IPS DF 6.9 (cell line): Measurements from ENCODE around the gene CFL2.

Experiments used
- DNase-seq: peaks from one replicate; pipeline ENCODE4 v3.0.0-alpha.2; 2013; ENCODE audit warnings: low read depth, low spot score
- H3K27ac ChIP-seq: one replicate; pipeline ENCODE4 v1.5.1; 2013; ENCODE audit warnings: low read length, control low read depth
- H3K27me3 ChIP-seq: 2 replicates; pipeline ENCODE4 v1.6.1; 2013; ENCODE audit warnings: mild to moderate bottlenecking, low read length; ENCODE audit not compliant: control insufficient read depth, insufficient read depth
- H3K36me3 ChIP-seq: 2 replicates; pipeline ENCODE4 v1.6.1; 2013; ENCODE audit warnings: low read length; ENCODE audit not compliant: control insufficient read depth, insufficient read depth
- H3K4me1 ChIP-seq: 2 replicates; pipeline ENCODE4 v1.6.1; 2013; ENCODE audit warnings: low read length; ENCODE audit not compliant: control insufficient read depth, insufficient read depth
- H3K4me3 ChIP-seq: 2 replicates; pipeline ENCODE4 v1.5.1; 2013; ENCODE audit warnings: mild to moderate bottlenecking, low read length
- H3K9me3 ChIP-seq: 2 replicates; pipeline ENCODE4 v1.6.1; 2013; ENCODE audit warnings: low read length, inconsistent platforms; ENCODE audit not compliant: control insufficient read depth, insufficient read depth
- WGBS: extraction: QIAGEN DNeasy Blood & Tissue Kit; methylation state at CpG from one replicate; pipeline ENCODE4 v1.1.7; 2013; ENCODE audit warnings: mixed read lengths, missing lambda C conversion rate; ENCODE audit not compliant: insufficient read length, insufficient coverage; 5-methylcytosine and 5-hydroxymethylcytosine counted together

Gene CFL2

DNA sequence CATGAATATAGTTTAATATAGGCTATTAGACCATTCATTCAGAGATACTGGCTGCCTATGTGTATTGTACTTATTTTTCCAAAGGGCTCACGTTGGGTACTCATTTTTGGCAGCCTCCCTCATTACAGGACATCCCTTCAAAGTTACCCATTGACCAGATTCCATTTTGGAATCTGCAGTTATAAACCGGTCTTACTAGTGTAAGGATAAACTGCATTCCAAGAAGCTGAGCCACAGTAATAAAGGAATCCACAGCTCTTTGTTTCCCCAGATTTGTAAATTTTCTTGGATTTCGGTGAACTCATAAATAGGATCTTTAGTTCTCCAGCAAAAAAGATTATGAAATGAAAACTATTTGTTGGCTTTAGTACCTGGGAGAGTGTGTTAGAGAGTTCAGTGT lies 18.9 kb upstream of the CFL2 start:
- Histone ChIP-seq H3K4me3 (no peak overlapping the region), H3K36me3 (no peaks in the 10 kb centered on the region), H3K4me1 (no peaks in the 10 kb centered on the region), H3K27me3 (no peaks in the 10 kb centered on the region), H3K9me3 (no peaks in the 10 kb centered on the region), H3K27ac (no peak overlapping the region)
- no CpG with 5 or more reads among the region's 3 CpGs for WGBS
- no peak for DNase-seq

DNA sequence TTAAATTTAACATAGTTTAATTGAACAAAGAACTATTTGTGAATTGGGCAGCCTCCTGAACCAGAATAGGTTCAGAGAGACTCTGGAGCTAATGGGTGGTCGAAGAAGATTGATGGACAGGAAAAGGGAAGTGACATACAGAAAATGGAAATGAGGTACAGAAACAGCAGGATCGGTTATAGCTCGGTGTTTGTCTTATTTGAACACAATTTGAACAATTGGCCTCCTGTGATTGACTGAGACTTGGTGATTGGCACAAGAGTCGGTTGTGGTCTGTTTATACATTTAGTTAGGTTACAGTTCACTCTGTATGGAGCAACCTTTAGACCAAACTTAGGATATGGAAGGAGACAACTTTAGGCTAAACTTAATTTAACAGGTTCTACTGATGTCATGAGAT lies 18.4 kb upstream of the CFL2 start:
- DNase-seq = no peak
- Histone ChIP-seq H3K4me1 (no peaks in the 10 kb centered on the region), H3K27ac (no peak overlapping the region), H3K36me3 (no peaks in the 10 kb centered on the region), H3K9me3 (no peaks in the 10 kb centered on the region), H3K4me3 (no peak overlapping the region), H3K27me3 (no peaks in the 10 kb centered on the region)
- WGBS = no CpG with 5 or more reads among the region's 4 CpGs

DNA sequence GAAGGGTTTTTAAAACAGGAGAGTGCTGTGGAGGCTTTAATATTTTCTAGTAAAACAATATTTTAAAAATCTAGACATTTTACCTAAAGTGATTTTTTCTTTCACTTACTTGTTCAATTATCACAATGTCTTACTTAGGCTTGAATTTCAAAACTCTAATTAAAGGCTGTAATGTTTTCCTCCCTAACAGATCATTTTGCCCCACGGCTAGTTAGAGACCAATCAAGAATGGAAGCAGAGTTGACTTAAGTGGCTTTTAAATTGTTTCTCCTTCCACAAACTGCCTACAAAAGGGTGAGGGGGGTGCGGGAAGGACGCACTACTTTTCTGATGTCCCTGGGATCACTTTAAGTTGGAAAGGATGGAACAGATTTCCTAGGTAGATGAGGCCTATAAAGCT lies 9.5 kb upstream of the CFL2 start:
- H3K27ac ChIP-seq = no peak overlapping the region
- no peak for DNase-seq
- no peaks in the 10 kb centered on the region for H3K27me3 ChIP-seq
- no peak overlapping the region for H3K4me3 ChIP-seq
- H3K36me3 ChIP-seq = no peaks in the 10 kb centered on the region
- WGBS = no CpG with 5 or more reads among the region's 3 CpGs
- H3K4me1 ChIP-seq = no peaks in the 10 kb centered on the region
- H3K9me3 ChIP-seq = no peaks in the 10 kb centered on the region

DNA sequence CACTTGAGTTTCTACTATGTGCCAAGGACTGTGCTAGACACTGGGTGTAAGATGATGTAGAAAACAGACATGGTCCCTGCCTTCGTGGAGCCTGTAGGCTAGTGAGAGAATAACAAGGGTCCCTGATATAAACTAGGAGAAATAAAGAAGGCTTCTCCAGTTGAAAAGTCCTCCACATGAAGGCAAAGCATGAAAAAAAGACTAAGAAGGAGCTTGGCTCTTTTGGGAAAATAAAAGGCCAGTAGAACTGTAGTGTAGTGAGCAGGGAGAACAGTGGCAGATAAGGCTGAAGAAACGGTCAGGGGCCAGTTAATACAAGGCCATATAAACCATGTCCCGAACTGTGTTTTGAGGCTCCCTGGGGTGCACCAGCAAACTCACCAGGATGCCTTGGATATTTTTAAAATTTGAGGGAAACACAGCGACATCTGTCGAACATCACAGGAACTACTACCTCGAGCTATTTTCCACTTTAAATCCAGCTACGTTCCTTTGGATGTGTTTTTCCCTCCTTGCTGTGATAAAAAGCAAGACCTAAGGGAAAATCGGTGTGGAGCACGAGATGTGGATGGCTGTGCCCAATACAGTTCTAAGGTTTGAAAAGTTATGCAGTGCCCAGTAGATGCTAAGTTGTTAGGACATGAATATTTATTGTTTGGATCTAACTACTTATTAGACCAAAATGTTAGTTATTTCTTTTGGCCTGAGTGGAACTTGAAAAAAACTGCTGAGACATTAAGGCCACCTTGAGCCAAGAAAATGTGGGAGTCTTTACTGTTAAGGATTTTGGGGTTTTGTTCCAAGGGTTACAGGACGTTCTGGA lies 8.5 kb upstream of the CFL2 start:
- no peaks in the 10 kb centered on the region for H3K36me3 ChIP-seq
- no CpG with 5 or more reads among the region's 10 CpGs for WGBS
- no peak overlapping the region for H3K27ac ChIP-seq
- DNase-seq = peak; percentile 22
- no peaks in the 10 kb centered on the region for H3K9me3 ChIP-seq
- no peaks in the 10 kb centered on the region for H3K27me3 ChIP-seq
- no peaks in the 10 kb centered on the region for H3K4me1 ChIP-seq
- no peak overlapping the region for H3K4me3 ChIP-seq

DNA sequence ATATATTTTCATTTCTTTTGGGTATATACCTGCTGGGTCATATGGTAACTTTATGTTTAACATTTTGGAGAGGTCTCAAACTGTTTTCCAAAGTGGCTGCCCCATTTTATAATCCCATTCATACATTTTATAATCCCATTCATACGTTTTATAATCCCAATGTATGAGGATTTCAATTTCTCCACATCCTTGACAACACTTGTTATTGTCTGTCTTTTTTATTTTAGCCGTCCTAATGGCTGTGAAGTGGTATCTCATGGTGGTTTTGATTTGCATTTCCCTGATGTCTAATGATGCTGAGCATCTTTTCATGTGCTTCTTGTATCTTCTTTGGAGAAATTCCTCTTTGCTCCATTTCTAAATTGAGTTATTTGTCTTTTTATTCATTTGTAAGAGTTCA lies 6.7 kb upstream of the CFL2 start:
- Histone ChIP-seq H3K36me3 (no peaks in the 10 kb centered on the region), H3K4me1 (no peaks in the 10 kb centered on the region), H3K27ac (no peak overlapping the region), H3K27me3 (no peaks in the 10 kb centered on the region), H3K4me3 (no peak overlapping the region), H3K9me3 (no peaks in the 10 kb centered on the region)
- 100% methylated on average over 1 of the region's 2 CpGs for WGBS
- DNase-seq = no peak

DNA sequence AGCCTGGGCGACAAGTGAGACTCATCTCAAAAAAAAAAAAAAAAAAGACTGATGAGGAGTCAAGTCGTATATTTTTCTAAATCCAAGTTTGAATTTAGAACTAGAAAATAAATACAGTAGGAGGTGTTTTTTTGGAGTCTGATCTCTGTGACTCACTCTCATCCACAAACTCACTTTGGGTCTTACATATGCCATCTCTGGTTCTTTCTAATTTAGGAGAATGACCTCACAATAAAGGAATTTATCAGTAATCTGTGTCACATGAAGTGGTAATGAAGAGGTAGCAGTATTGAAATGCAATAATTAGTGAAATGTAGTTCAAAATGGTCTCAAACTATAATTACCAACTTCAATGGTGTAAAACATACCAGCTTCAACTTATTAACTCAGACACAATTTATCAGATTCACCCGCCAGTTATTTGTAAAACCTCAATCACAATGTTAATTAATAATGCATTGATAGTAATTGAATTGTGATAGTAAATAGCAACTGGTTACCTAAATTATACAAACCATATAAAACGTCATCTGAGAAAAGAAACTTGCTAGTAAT lies 4.4 kb upstream of the CFL2 start:
- Histone ChIP-seq H3K4me1 (no peaks in the 10 kb centered on the region), H3K4me3 (no peak overlapping the region), H3K36me3 (no peaks in the 10 kb centered on the region), H3K27ac (no peak overlapping the region), H3K27me3 (no peaks in the 10 kb centered on the region), H3K9me3 (no peaks in the 10 kb centered on the region)
- no CpG with 5 or more reads among the region's 4 CpGs for WGBS
- no peak for DNase-seq

DNA sequence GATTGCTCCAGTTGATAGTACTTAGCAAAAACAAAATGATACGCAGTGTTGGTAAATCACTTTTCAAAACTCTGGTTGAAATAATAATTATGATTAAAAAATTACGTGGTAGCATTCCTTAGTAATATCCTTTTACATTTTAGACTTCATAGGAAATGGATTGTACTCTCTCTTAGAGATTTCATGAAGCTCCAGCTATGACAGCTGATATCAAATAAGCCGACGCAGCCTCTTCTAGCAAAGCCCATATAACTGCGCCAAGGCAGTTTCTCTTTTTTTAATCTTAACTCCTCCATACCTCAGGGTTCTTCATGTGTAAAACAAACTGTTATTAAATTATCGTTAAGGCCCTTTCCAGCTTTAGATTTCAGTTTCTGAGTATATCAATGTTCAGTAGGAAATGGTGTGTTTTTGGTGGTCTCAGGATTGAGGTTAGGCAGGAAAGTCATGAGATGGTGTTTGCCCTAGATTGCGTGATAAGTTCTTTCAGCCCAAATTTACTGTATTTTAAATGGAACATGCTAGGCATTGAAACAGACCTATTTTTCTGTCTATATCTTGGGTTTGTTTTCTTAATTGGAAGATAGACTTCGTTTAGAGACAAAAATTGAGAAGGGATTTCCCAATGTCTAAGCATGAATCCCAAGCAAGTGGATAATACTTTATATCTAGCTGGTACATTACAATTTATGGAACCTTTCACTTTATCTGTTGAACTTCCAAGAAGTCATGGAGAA lies 902 bp upstream of the CFL2 start:
- Histone ChIP-seq H3K36me3 (no peaks in the 10 kb centered on the region; the same call in 1 of the 2 replicates), H3K4me3 (no peak overlapping the region; the same call in 1 of the 2 replicates), H3K9me3 (no peaks in the 10 kb centered on the region), H3K27me3 (no peaks in the 10 kb centered on the region), H3K27ac (no peak overlapping the region), H3K4me1 (no peaks in the 10 kb centered on the region)
- WGBS = no CpG with 5 or more reads among the region's 8 CpGs
- no peak for DNase-seq

DNA sequence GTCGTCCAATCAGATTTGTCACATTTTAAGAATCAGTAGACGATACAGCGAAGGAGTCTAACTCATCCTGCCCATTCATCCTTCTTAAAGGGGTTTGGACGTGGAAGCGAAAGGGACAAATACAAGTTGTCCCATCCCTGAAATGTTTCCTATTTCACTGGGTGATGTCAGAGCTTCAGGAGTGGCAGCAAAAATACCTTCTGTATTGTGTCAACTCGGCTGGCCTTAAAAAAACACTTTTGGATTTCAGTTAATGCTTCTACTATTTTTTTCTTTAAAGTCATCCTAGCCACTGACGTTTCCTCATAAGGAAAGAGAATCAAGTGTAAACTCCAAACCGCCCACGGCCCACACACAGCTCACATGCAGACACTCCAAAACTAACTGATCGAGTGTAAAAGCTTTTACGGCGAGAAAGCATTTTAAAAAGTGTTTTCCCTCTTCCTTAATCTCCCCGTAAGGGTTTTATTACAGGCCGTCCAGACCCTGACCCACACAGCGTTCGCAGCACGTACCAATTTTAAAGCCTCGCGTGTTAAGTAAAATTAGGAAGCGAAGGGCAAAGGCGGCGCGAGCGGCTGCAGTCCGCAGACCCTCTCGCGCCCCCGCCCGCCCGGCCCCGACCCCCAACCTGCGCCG lies 593 bp downstream of the CFL2 start:
- Histone ChIP-seq H3K27me3 (no peaks in the 10 kb centered on the region), H3K27ac (no peak overlapping the region), H3K4me1 (no peaks in the 10 kb centered on the region), H3K9me3 (no peaks in the 10 kb centered on the region), H3K36me3 (no peaks in the 10 kb centered on the region; the same call in 1 of the 2 replicates), H3K4me3 (peak overlapping the region; percentile 51; the same call in 1 of the 2 replicates)
- DNase-seq = no peak
- no CpG with 5 or more reads among the region's 33 CpGs for WGBS

DNA sequence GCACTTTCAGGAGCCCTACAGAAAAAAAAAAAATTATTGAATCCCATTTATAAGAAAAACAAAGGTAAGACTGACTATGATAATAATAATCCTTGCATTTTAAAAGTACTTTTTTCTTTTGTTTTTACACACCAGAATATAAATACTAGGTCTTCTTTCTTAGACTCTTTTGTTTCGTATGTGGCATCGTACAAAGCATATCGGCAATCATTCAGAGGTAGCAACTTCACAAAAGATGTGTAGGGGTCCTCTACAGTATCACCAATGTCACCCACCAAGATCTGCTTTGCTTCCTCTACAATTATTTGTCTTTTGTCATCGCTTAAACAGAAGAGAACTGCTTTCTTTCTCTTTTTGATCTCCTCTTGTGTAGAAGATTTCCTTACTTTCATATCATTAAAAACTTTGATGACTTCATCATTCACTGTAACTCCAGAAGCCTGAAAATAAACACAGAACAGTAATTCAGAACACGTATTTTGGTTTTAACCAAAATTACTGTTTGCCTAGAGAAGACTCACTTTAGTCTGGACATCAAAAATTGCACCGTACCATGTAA lies 1.2 kb downstream of the CFL2 start:
- Histone ChIP-seq H3K36me3 (no peaks in the 10 kb centered on the region; the same call in 1 of the 2 replicates), H3K4me1 (no peaks in the 10 kb centered on the region)
- WGBS = no CpG with 5 or more reads among the region's 6 CpGs

More for the DNA sequence above, 1.2 kb downstream of the CFL2 start:
- Histone ChIP-seq H3K4me3 (peak overlapping the region; percentile 51; the same call in 1 of the 2 replicates), H3K27ac (no peak overlapping the region), H3K27me3 (no peaks in the 10 kb centered on the region), H3K9me3 (no peaks in the 10 kb centered on the region)
- DNase-seq = no peak
